Activated CD4-positive, alpha-beta T cell treated with anti-CD3 and anti-CD28 coated beads, Interleukin-2, amount 10 ng/mL, durations not matched to agents 24 days and 14 days (primary cell): ENCODE measurements around the gene THOC6. TPM values are rescaled to one million over a fixed set of nuclear protein-coding genes. Genes with fewer than 3 reads are reported as not detected.

Experiments used
- DNase-seq: peaks from one replicate; pipeline ENCODE4 v3.0.0; 2022
- H3K27ac Mint-ChIP-seq: one replicate; pipeline ENCODE4 v1.8.0; 2022; ENCODE audit warnings: mild to moderate bottlenecking, mixed read lengths
- H3K27me3 Mint-ChIP-seq: one replicate; pipeline ENCODE4 v1.8.0; 2022; ENCODE audit warnings: mixed read lengths
- H3K36me3 Mint-ChIP-seq: one replicate; pipeline ENCODE4 v1.8.0; 2022; ENCODE audit warnings: low read depth, mild to moderate bottlenecking, mixed read lengths
- H3K4me1 Mint-ChIP-seq: one replicate; pipeline ENCODE4 v1.8.0; 2021; ENCODE audit warnings: mixed read lengths
- H3K4me3 Mint-ChIP-seq: one replicate; pipeline ENCODE4 v1.8.0; 2022; ENCODE audit warnings: mild to moderate bottlenecking, moderate library complexity, mixed read lengths
- H3K9me3 Mint-ChIP-seq: one replicate; pipeline ENCODE4 v1.8.0; 2021; ENCODE audit warnings: mixed read lengths
- intact Hi-C: fragments of 100-400 bp; cut with micrococcal nuclease; formaldehyde crosslinking; loops from one replicate; pipeline ENCODE4 v1.15.1; 2023
- total RNA-seq: library from RNA; stranded (reverse); gene quantifications from 2 replicates; pipeline ENCODE4 v1.2.3, GENCODE V29; 2022

THOC6 gene
- total RNA-seq, 1 donor from 2014 or later = 55.3 TPM

DNA sequence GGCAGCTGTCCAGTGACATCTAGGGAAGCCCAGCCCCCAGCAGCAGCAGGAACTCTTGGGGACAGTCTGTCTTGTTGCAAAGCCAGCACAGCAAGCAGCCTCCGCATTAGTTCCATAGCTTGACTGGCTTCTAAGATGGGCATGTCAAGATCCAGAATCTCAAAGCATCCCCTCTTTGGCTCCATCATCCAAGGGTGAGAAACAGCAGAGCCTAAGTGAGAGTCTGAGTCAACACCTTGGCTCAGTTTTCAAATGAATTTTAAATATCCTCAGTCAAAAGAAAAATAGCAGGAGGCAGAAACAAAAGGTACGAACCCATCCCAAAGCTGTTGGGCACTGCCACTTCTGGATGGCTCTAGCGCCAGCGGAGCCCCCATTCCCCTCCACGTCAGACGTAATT, 8.9 kb upstream of the THOC6 start:
- H3K4me3 Mint-ChIP-seq = no peak overlapping the region
- peaks cover 5% of the 10 kb centered on the region for H3K4me1 Mint-ChIP-seq
- peaks cover 30% of the 10 kb centered on the region for H3K27me3 Mint-ChIP-seq
- DNase-seq = no peak
- H3K27ac Mint-ChIP-seq = no peak overlapping the region
- H3K9me3 Mint-ChIP-seq = no peaks in the 10 kb centered on the region
- intact Hi-C loops = no loop called here
- no peaks in the 10 kb centered on the region for H3K36me3 Mint-ChIP-seq

DNA sequence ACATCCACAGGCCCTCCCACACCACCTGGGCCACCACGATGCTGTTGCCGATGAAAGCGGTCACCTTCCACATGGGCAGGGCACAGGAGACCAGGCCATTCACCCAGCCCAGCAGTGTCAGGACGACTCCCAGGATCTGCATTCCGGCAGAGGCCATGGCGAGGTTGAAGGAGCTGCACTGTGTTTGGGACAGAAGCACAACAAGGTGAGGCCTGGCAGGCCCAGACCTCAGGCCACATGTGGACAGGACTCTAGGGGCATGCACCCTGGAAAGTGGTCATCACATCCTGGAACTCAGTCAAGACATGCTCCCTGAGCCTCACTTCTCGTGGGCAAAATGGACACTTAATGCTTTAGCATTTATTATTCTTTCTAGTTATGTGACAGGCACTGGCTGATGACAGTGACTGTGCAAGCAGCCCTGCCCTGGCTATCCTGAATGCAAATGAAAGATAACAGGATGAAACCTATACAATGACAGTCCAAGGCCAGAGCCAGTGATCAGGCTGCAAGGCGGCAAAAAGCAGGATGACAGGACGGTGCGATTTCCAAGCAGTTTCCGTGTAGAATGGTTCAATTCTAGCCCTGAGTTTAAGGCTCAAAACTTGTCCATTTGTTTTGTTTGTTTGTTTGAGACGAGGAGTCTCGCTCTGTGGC, 7.8 kb upstream of the THOC6 start:
- Mint-ChIP-seq H3K4me3 (no peak overlapping the region), H3K9me3 (no peaks in the 10 kb centered on the region), H3K36me3 (no peaks in the 10 kb centered on the region), H3K4me1 (peaks cover 9% of the 10 kb centered on the region), H3K27me3 (peaks cover 31% of the 10 kb centered on the region), H3K27ac (no peak overlapping the region)
- intact Hi-C loops = no loop called here
- DNase-seq = no peak

DNA sequence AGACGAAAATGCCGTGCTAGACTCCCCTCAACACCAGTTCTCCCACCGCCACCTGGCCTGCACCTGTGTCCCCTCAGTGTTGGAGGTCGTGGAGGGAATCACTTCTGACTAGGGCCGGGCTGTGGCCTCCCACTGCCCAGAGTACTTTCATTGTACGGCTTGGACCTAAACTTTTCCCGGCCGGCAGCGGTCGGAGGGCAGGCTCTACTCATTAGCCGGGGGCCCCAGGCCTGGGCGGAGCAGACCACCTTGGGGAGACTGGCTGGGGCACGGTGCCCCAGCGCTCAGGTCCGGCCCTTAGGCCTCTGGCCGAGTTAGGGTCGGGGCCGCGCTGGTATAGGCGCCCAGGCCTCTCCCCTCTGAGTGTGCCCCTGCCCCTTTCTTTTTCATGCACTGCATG, 6.5 kb upstream of the THOC6 start:
- no peak for DNase-seq
- Mint-ChIP-seq H3K4me1 (peaks cover 22% of the 10 kb centered on the region), H3K4me3 (no peak overlapping the region), H3K27ac (no peak overlapping the region), H3K36me3 (no peaks in the 10 kb centered on the region), H3K27me3 (peaks cover 29% of the 10 kb centered on the region), H3K9me3 (no peaks in the 10 kb centered on the region)
- intact Hi-C loops = no loop called here

DNA sequence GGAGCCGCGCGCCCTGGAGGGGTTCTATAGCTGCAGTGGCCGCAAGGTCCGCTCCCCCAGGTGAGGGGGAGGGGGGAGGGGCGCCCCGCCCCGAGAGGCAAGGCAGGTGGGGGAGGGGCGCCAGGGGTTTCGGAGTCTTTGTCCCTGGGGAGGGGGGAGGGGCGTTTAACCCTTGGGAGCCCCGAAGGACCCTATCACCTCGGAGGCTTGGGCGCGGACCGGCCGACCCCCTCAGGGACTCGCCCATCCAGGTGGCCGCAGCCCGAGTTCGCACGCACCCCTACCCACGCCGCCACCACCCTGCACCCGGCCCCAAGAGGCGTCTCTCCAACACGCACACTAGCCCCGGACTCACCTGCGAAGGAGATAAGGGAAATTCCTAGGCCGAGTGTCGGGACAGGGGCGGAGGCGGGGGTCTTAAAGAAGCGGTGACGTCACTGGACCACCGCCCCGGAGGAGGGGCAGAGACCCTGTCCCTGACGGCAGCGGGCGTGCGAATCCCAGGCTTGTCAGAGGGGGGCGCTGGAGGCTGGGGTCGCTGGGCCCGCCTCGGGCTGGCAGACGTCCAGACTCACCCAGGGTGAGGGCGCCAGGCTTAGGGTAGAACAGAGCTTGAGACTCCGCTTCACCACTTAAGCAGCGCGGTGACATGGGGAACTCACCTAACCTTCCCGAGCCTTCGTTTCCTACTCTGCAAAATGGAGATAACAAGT, 5.9 kb upstream of the THOC6 start, which contains the start of gene CLDN6:
TSS of gene CLDN6 (minus strand) at position 390 of the 713 bp plus-strand sequence. CDS start 2,162 bp downstream, outside the sequence.
- peak; percentile 75 for DNase-seq
- intact Hi-C loops = no loop called here
- Mint-ChIP-seq H3K9me3 (no peaks in the 10 kb centered on the region), H3K27ac (peak within 1 kb of the TSS; percentile 58), H3K4me3 (peak within 1 kb of the TSS; percentile 21), H3K4me1 (peaks cover 28% of the 10 kb centered on the region), H3K27me3 (peaks cover 23% of the 10 kb centered on the region), H3K36me3 (no peaks in the 10 kb centered on the region)

DNA sequence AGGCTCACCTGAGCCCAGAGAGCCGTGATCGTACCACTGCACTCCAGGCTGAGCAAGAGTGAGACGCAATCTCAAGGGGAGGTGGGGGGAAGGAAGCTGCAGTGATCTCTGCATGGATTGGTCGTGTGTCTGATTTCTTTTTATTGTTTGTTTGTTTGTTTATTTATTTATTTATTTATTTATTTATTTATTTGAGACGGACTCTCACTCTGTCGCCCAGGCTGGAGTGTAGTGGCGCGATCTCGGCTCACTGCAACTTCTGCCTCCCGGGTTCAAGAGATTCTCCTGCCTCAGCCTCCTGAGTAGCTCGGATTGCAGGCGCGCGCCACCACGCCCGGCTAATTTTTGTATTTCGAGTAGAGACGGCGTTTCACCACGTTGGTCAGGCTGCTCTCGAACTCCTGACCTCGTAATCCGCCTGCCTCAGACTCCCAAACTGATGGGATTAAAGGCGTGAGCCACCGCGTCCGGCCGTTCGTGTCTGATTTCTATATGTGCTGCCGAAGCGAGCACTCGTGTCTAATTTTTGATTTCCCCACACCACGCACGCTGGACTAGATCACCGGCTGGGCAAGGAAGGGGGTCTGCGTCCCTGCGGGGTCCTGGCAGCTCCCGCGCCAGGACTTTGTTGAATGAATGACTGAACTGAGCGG, 4.1 kb upstream of the THOC6 start:
- Mint-ChIP-seq H3K27me3 (peaks cover 16% of the 10 kb centered on the region), H3K4me3 (peak overlapping the region; percentile 83), H3K27ac (peak overlapping the region; percentile 86), H3K36me3 (peaks cover 3% of the 10 kb centered on the region), H3K9me3 (no peaks in the 10 kb centered on the region), H3K4me1 (peaks cover 37% of the 10 kb centered on the region)
- intact Hi-C loops = loop anchor here (1.0 to 10.0 kb wide), 3 partner anchors 15 to 265 kb away; partner anchors contain the start of gene ZNF263
- no peak for DNase-seq

DNA sequence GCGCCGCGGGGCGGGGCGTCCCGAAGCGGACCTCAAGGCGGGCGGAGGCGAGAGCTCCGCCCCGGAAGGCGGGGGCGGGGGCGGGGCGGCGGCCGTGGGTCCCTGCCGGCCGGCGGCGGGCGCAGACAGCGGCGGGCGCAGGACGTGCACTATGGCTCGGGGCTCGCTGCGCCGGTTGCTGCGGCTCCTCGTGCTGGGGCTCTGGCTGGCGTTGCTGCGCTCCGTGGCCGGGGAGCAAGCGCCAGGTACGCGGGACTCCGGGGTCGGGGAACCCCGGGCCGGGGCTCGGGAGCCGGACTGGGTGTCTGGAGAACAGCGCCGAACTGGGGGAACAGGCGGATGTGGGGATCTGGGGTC, 3.6 kb upstream of the THOC6 start, which contains the start of gene TNFRSF12A:
TSS of gene TNFRSF12A (plus strand) at position 122 of the 357 bp plus-strand sequence. CDS start at position 152, 30 bp downstream.
- Mint-ChIP-seq H3K9me3 (no peaks in the 10 kb centered on the region), H3K4me1 (peaks cover 37% of the 10 kb centered on the region), H3K27me3 (peaks cover 13% of the 10 kb centered on the region), H3K4me3 (peak within 1 kb of the TSS; percentile 83), H3K27ac (peak within 1 kb of the TSS; percentile 95), H3K36me3 (peaks cover 3% of the 10 kb centered on the region)
- DNase-seq = peak; percentile 92
- intact Hi-C loops = loop anchor here (1.0 to 10.0 kb wide), 3 partner anchors 16 to 265 kb away; partner anchors contain the start of gene ZNF263

DNA sequence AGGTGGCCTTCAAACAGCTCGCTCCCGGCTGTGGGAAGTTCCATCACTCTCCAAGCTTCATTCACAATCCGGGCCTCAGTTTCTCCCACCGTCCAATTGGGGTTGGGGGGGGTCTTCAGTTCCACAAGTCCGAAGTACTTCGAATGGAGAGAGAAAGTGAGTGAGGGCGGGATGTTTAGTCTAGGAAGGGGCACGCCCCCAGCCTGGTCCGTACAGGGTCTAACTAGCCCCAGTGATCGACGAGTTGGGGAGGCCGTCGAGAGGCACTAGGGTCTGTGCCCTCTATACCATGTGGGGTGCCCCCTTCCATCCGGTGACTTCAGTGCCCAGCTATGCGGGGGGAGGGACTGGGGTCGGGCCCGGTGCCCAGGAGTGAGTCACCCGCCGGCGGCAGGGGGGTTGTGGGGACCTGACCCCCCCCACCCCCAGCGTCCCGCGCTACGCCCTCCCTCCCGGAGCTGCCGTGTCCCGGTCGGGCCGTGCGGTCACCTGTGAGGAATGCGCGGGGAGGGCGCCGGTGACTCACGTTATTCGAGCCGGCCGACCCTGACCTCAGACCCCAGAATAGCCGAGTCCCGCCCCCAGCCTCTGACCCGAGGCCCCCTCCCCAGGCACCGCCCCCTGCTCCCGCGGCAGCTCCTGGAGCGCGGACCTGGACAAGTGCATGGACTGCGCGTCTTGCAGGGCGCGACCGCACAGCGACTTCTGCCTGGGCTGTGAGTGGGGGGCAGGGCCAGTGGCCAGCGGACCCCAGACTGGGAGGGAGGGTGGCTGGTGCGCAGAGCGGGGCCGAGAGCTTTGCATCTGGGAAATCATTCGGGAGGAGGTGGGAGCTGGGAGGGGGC, 3.0 kb upstream of the THOC6 start:
- Mint-ChIP-seq H3K36me3 (peaks cover 3% of the 10 kb centered on the region), H3K4me3 (peak overlapping the region; percentile 83), H3K4me1 (peaks cover 37% of the 10 kb centered on the region), H3K9me3 (no peaks in the 10 kb centered on the region), H3K27me3 (peaks cover 13% of the 10 kb centered on the region), H3K27ac (peak overlapping the region; percentile 95)
- peak; percentile 82 for DNase-seq
- intact Hi-C loops = loop anchor here (1.0 to 10.0 kb wide), 3 partner anchors 17 to 264 kb away; partner anchors contain the start of gene ZNF263

DNA sequence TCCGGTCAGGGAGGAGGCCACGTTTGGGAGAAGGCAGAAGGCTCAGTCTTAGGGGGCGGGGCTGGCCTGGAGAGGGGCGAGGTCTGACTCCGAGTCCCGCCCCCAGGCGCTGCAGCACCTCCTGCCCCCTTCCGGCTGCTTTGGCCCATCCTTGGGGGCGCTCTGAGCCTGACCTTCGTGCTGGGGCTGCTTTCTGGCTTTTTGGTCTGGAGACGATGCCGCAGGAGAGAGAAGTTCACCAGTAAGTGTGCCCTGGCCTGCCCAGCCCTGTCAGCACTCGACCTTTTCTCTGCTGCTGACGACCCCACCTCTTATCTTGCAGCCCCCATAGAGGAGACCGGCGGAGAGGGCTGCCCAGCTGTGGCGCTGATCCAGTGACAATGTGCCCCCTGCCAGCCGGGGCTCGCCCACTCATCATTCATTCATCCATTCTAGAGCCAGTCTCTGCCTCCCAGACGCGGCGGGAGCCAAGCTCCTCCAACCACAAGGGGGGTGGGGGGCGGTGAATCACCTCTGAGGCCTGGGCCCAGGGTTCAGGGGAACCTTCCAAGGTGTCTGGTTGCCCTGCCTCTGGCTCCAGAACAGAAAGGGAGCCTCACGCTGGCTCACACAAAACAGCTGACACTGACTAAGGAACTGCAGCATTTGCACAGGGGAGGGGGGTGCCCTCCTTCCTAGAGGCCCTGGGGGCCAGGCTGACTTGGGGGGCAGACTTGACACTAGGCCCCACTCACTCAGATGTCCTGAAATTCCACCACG, 2.2 kb upstream of the THOC6 start:
- peaks cover 13% of the 10 kb centered on the region for H3K27me3 Mint-ChIP-seq
- H3K9me3 Mint-ChIP-seq = no peaks in the 10 kb centered on the region
- H3K27ac Mint-ChIP-seq = peak overlapping the region; percentile 95
- peak overlapping the region; percentile 83 for H3K4me3 Mint-ChIP-seq
- peaks cover 41% of the 10 kb centered on the region for H3K4me1 Mint-ChIP-seq
- intact Hi-C loops = loop anchor here (2.0 to 10.0 kb wide), 2 partner anchors 51 to 263 kb away; partner anchors contain the start of gene ZNF263
- DNase-seq = peak; percentile 93
- peaks cover 11% of the 10 kb centered on the region for H3K36me3 Mint-ChIP-seq

DNA sequence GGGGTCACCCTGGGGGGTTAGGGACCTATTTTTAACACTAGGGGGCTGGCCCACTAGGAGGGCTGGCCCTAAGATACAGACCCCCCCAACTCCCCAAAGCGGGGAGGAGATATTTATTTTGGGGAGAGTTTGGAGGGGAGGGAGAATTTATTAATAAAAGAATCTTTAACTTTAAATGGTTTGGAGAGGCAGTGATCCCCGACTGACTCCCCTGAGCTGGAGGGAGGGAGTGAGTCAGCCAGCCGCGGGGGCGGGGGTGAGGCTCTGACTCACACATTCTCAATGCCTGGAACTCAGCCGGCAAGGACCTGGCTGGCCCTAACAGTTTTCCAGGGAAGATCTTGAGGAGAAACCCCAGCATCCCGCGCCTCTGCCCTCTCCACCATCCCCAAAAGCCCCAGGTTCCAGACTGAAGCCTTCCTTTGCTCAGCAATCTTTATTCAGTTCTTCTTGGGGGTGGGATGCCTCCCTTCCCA, 1.6 kb upstream of the THOC6 start:
- Mint-ChIP-seq H3K36me3 (peaks cover 17% of the 10 kb centered on the region), H3K27me3 (peaks cover 8% of the 10 kb centered on the region), H3K4me1 (peaks cover 41% of the 10 kb centered on the region), H3K9me3 (no peaks in the 10 kb centered on the region), H3K27ac (peak overlapping the region; percentile 95), H3K4me3 (peak overlapping the region; percentile 83)
- intact Hi-C loops = loop anchor here (10.0 kb wide), 1 partner anchor 263 kb away; the partner anchor contains the start of gene ZNF263
- peak; percentile 91 for DNase-seq

DNA sequence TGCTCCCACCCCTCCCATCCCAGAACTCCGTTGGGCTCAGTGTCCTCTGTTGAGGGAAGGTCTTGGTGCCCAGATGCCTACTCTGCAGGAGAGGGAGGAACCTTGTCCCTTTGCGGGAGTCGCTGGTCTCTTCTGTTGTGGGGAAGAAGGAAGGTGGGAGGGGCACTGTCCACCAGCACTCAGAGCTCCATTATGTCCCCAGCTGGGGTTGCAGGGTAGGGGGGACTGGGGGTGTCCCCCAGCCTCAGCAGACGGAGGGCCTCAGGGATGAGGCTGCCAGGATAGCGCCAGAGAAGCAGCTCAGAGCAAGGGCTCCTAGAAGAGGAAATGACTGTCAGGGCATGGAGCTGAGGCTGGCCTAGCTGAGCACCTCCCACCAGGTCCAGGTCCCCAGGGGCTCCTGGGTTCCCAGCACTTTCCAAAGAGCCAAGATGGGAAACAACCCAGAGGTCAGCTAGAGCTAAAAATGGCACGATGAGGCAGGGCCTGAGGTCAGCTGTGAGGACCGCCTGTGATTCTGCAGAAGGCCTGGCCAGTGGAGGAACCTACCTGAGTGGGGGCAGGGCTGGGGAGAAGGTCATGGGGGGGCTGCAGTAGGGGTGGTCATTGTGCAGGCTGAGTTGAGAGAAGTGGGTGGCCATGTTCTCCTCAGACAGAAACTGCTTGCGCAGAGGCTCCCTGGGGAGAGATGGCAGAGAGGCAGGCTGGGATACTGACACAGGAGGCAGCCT, 986 bp upstream of the THOC6 start:
- Mint-ChIP-seq H3K4me1 (peaks cover 41% of the 10 kb centered on the region), H3K4me3 (peak overlapping the region; percentile 83), H3K36me3 (peaks cover 19% of the 10 kb centered on the region)

DNA sequence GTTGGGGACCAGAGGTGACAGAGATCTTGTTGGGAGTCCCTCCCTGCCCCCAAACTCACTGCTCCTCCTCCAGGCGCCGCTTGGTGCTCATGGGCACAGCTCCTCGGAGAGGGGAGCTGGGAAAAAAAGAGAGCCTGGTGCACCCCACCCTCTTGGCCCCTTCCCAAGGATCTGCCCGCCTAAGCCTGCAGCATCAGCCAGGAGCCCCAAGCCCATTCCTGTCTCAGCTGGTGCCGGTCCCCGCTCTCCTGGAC, 493 bp upstream of the THOC6 start:
- intact Hi-C loops = loop anchor here (10.0 kb wide), 1 partner anchor 261 kb away; the partner anchor contains the start of gene ZNF263
- Mint-ChIP-seq H3K27ac (peak overlapping the region; percentile 95), H3K9me3 (no peaks in the 10 kb centered on the region), H3K36me3 (peaks cover 19% of the 10 kb centered on the region), H3K4me3 (peak overlapping the region; percentile 83), H3K4me1 (peaks cover 40% of the 10 kb centered on the region), H3K27me3 (peaks cover 5% of the 10 kb centered on the region)
- DNase-seq = no peak

More for the DNA sequence above, 986 bp upstream of the THOC6 start:
- intact Hi-C loops = loop anchor here (10.0 kb wide), 1 partner anchor 262 kb away; the partner anchor contains the start of gene ZNF263
- Mint-ChIP-seq H3K9me3 (no peaks in the 10 kb centered on the region), H3K27me3 (peaks cover 8% of the 10 kb centered on the region), H3K27ac (peak overlapping the region; percentile 95)
- DNase-seq = peak; percentile 78
